Kidney (tissue), 14 donors: ENCODE data around the gene RAE1. TPM values are rescaled to one million over a fixed set of nuclear protein-coding genes. Genes with fewer than 3 reads are reported as not detected.

ENCODE experiments used
- DNase-seq, 5 donors: peaks; one replicate each; pipeline ENCODE4 v3.0.0-alpha.2; 2013 to 2020
- FAIRE-seq: peaks from 2 replicates; lab custom pipeline; 2012; peaks lifted over from hg19 to GRCh38; lab: Jason Lieb, UNC
- H3K27ac ChIP-seq, 2 donors: one replicate each; pipeline ENCODE4 v1.7.0; 2013; ENCODE audit warnings: low read depth in 2 of 2, low read length in 2 of 2, inconsistent platforms in 1 of 2
- H3K27me3 ChIP-seq: one replicate; pipeline ENCODE4 v1.7.1; 2013; ENCODE audit warnings: low read length, inconsistent platforms; ENCODE audit not compliant: control insufficient read depth, insufficient read depth
- H3K36me3 ChIP-seq, 3 donors: one replicate each; pipeline versions ENCODE4 v1.7.0 to v1.7.1; 2013; ENCODE audit warnings: low read length in 3 of 3, control low read depth in 1 of 3, inconsistent platforms in 1 of 3; ENCODE audit not compliant: insufficient read depth in 3 of 3, control insufficient read depth in 2 of 3
- H3K4me1 ChIP-seq, 3 donors: one replicate each; pipeline versions ENCODE4 v1.7.0 to v1.7.1; 2013; ENCODE audit warnings: low read length in 3 of 3, inconsistent platforms in 1 of 3, low read depth in 1 of 3; ENCODE audit not compliant: control insufficient read depth in 2 of 3, insufficient read depth in 2 of 3
- H3K4me3 ChIP-seq, 3 donors: one replicate each; pipeline versions ENCODE4 v1.7.0 to v1.8.1; 2013; ENCODE audit warnings: low read length in 3 of 3, control low read depth in 1 of 3, inconsistent platforms in 1 of 3
- H3K9ac ChIP-seq, 3 donors: one replicate each; pipeline versions ENCODE4 v1.7.0 to v1.7.1; 2013; ENCODE audit warnings: low read length in 3 of 3, control low read depth in 1 of 3, inconsistent platforms in 1 of 3
- H3K9me3 ChIP-seq, 3 donors: one replicate each; pipeline versions ENCODE4 v1.7.0 to v1.7.1; 2013; ENCODE audit warnings: low read length in 3 of 3, control low read depth in 1 of 3, inconsistent platforms in 1 of 3; ENCODE audit not compliant: control insufficient read depth in 2 of 3, insufficient read depth in 1 of 3
- intact Hi-C: fragments of 100-400 bp; cut with DNase I; formaldehyde crosslinking; loops from one replicate; pipeline ENCODE4 v1.11.1; 2022
- polyA plus RNA-seq: library from polyadenylated mRNA; stranded (reverse); fragments of 350-450 nt; fragmentation: Illumina TruSeq; extraction: RNeasy Lipid Tissue Mini Kit (QIAGEN cat#74804); gene quantifications from one replicate; pipeline ENCODE4 v1.2.3, GENCODE V29; 2014; ENCODE audit warnings: low read depth, low replicate concordance; ENCODE audit not compliant: insufficient read depth
- total RNA-seq: library from RNA; stranded (reverse); fragmentation: NEBNext Ultra II Directional; extraction: Animal tissue kit (Norgen Biotek cat#: 25700); gene quantifications from one replicate; pipeline ENCODE4 v1.2.1, GENCODE V29; 2021
- TF ChIP-seq, protein P1 (sequence below): IDR thresholded peaks from 3 replicates; pipeline ENCODE4 v1.5.1; 2012; ENCODE audit warnings: mild to moderate bottlenecking, moderate library complexity, borderline replicate concordance; ENCODE audit not compliant: insufficient read depth; ENCODE audit errors: extremely low read depth
- donor health status: control.
- donor health status: control.
- donor health status: control.
- donor health status: control.
- donor health status: control.
- donor health status: DM: yes; HTN: yes; CAD: no.
- donor health status: Normal renal cell carcinoma (clear cell type).

Gene RAE1
- total and polyA plus RNA-seq, 2 donors from 2014 or later, result 19.5 to 26.3 TPM

DNA sequence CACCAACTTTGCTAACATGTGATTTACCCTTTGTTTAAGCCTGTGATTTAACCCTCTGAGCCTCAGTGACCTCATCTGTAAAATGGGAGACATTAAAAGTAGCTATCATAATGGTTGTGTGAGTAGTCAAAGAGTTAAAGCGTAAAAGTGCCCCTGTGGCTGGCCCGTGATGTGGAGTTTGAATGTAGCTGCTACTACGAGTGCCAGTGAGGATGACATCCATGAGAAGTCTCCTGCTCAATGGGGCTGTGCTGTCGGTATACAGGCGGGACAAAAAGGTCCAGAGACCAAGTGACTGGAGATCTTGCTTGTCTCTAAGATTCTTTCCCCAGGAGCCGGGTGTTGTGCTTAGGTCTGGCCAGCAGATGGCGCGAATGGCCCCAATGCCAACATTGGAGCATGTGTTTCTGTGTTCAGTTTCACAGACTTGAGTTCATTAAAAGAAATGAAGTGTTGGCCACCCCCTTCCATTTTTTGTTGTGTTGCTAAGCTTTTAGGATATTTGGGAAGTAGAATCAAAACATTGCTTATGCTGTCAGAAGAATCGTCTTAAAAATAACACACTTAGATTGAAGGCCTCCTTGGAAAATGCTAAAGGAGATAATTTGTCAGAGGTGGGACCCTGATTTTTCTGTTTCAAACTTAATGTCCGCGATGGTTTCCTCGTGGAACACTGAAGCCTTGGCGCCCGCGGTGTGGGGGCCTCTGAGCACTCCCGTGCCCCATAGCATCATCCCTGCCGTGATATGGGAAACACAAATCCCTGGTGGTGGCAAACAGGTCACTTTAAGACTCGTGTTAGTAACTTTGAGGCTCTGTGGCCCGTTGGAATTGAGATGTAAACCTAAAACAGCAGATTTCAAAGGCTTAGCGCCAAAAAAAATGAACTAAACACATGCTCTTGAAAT is 30.8 kb downstream of the RAE1 start:
- DNase-seq (peak; percentile 85 to 90 (median 86)), FAIRE-seq (no peak)
- no peak overlapping the region for H3K4me3 ChIP-seq
- TF ChIP-seq, protein P1, sequence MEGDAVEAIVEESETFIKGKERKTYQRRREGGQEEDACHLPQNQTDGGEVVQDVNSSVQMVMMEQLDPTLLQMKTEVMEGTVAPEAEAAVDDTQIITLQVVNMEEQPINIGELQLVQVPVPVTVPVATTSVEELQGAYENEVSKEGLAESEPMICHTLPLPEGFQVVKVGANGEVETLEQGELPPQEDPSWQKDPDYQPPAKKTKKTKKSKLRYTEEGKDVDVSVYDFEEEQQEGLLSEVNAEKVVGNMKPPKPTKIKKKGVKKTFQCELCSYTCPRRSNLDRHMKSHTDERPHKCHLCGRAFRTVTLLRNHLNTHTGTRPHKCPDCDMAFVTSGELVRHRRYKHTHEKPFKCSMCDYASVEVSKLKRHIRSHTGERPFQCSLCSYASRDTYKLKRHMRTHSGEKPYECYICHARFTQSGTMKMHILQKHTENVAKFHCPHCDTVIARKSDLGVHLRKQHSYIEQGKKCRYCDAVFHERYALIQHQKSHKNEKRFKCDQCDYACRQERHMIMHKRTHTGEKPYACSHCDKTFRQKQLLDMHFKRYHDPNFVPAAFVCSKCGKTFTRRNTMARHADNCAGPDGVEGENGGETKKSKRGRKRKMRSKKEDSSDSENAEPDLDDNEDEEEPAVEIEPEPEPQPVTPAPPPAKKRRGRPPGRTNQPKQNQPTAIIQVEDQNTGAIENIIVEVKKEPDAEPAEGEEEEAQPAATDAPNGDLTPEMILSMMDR, result peak; percentile 96
- H3K9me3 ChIP-seq, result no peaks in the 10 kb centered on the region
- no peaks in the 10 kb centered on the region for H3K4me1 ChIP-seq
- H3K36me3 ChIP-seq, result peaks cover 0 to 12% (median 3%) of the 10 kb centered on the region in 3 donors
- H3K27ac ChIP-seq, result no peak overlapping the region
- no peaks in the 10 kb centered on the region for H3K27me3 ChIP-seq
- H3K9ac ChIP-seq, result no peak overlapping the region
- intact Hi-C loops, result loop anchor here (5.0 kb wide), 1 partner anchor 120 kb away; no protein-coding TSS in a partner anchor

DNA sequence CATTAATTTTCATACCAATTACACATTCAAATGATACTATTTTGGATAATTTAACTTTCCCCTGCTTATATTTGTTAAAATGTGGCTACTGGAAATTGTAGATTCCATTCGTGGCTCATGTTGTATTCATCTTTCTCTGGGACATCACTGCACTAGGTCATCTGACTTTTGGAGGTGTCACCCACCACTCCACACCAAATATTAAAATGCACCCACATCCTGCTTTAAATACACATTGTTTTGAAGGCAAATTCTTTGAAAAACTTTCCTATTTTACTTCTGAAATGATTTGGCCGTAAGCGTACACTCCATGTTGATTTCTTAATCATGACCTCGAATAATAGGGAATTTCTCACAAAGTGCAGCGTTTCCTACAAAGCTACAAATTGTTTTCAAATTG is 31.5 kb downstream of the RAE1 start:
- H3K4me3 ChIP-seq, result no peak overlapping the region
- H3K9ac ChIP-seq, result no peak overlapping the region
- intact Hi-C loops, result loop anchor here (5.0 kb wide), 1 partner anchor 120 kb away; no protein-coding TSS in a partner anchor
- no peak for DNase-seq
- H3K27me3 ChIP-seq, result no peaks in the 10 kb centered on the region
- FAIRE-seq, result no peak
- H3K4me1 ChIP-seq, result no peaks in the 10 kb centered on the region
- no peaks in the 10 kb centered on the region for H3K9me3 ChIP-seq
- TF ChIP-seq, protein P1, result no peak
- H3K27ac ChIP-seq, result no peak overlapping the region
- H3K36me3 ChIP-seq, result peaks cover 0 to 10% (median 3%) of the 10 kb centered on the region in 3 donors

DNA sequence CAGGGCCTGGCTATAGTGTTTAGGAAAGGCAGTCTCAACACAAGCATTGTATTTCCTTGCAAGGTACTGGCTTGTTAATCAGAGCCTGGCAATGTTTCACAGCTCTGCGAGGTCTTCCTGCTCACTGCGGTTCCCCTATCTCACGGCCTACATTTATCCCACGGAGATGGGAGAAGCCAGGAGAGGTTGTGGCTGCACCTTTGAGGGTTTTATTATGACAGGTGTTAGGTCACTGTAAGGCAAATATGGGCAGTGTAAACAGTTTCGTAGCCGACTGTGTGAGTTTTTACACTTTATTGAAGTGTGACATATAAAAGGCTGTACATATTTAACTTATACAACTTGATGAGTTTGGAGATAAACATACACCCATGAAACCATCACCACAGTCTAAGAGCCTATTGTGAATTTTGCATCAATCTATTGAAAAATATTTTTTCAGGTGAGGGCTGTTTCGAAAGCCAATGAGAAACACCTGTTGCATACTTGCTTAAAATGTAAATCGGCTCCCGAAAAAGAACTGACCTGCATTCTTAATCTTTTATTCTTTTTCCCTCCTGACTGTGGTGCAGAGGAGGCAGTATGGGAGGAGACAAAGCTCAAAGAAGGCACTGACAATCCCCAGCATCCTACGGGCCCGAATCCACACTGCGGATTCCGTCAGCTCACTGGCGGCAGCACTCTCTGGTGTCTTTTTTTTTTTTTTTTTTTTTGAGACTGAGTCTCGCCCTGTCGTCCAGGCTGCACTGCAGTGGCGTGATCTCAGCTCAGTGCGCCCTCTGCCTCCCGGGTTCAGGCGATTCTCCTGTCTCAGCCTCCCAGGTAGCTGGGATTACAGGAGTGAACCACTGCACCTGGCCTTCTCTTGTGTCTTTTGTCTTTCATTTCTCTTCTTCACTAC is 32.6 kb downstream of the RAE1 start:
- DNase-seq (peak in 2 of 5 donors; percentile 31 to 40), FAIRE-seq (no peak)
- TF ChIP-seq, protein P1, result no peak
- intact Hi-C loops, result loop anchor here (5.0 kb wide), 1 partner anchor 119 kb away; no protein-coding TSS in a partner anchor
- Histone ChIP-seq H3K9me3 (no peaks in the 10 kb centered on the region), H3K4me1 (no peaks in the 10 kb centered on the region), H3K9ac (no peak overlapping the region), H3K36me3 (peaks cover 0 to 2% (median 0%) of the 10 kb centered on the region in 3 donors), H3K27ac (no peak overlapping the region), H3K4me3 (no peak overlapping the region), H3K27me3 (no peaks in the 10 kb centered on the region)
